OCI-LY7 (cell line): ENCODE measurements around the gene RCOR3.

ENCODE experiments used
- EZH2phosphoT487 ChIP-seq: fragments of 200-600 bp; sonication (generic); IDR thresholded peaks from 2 replicates; pipeline ENCODE4 v1.6.1; 2018; ENCODE audit warnings: low read depth, borderline replicate concordance, mild to moderate bottlenecking, mixed run types, antibody characterized with exemption, low read length, moderate library complexity, mixed read lengths
- TF ChIP-seq, protein P1 (sequence below): fragments of 200-600 bp; sonication (generic); conservative IDR thresholded peaks from 2 replicates; pipeline ENCODE4 v1.5.1; 2014; ENCODE audit warnings: mild to moderate bottlenecking, antibody characterized with exemption, low read length, moderate library complexity, mixed read lengths

DNA sequence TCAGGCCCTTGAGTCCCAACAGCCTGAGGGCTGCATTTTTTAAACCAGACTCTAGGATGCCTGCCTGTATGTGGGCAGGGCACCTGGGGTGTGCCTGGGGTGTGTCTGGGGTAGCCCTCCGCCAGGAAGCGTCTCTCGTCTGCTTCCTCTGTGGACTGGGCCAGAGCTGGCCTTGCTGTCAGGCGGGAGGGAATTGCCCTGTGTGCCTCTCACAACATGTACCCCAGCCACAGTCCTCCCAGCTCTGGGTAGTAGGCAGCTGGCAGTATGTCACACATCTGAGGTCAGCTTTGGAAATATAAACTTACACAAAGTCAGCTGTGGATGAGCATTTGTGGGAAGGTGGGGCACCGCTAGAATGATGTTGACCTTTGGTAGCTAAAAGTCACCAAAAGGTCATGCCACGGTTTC lies 80.5 kb downstream of the RCOR3 start:
- TF ChIP-seq, protein P1, sequence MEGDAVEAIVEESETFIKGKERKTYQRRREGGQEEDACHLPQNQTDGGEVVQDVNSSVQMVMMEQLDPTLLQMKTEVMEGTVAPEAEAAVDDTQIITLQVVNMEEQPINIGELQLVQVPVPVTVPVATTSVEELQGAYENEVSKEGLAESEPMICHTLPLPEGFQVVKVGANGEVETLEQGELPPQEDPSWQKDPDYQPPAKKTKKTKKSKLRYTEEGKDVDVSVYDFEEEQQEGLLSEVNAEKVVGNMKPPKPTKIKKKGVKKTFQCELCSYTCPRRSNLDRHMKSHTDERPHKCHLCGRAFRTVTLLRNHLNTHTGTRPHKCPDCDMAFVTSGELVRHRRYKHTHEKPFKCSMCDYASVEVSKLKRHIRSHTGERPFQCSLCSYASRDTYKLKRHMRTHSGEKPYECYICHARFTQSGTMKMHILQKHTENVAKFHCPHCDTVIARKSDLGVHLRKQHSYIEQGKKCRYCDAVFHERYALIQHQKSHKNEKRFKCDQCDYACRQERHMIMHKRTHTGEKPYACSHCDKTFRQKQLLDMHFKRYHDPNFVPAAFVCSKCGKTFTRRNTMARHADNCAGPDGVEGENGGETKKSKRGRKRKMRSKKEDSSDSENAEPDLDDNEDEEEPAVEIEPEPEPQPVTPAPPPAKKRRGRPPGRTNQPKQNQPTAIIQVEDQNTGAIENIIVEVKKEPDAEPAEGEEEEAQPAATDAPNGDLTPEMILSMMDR = no peak
- TF ChIP-seq EZH2phosphoT487 = no peak
